GM12878 (cell line): ENCODE measurements around the gene RRAS. TPM values are rescaled to one million over a fixed set of nuclear protein-coding genes. Genes with fewer than 3 reads are reported as not detected.

ENCODE experiments used
- ATAC-seq: fragments of 200-7000 bp; cut with Tn5 transposase; 3 replicates; pipeline ENCODE4 v1.9.1; 2020; ENCODE audit warnings: mild to moderate bottlenecking, moderate library complexity
- BruUV-seq: library from RNA; stranded (reverse); fragments of 400-500 nt; replicated peaks from 2 replicates; lab custom pipeline; 2021; lab: Mats Ljungman, UMichigan
- CTCF ChIA-PET: fragments of 300-600 bp; sonication (Branson Sonifier 250); formaldehyde crosslinking; extraction: SDS; loops from one replicate; lab custom pipeline; 2021; ENCODE audit warnings: inconsistent platforms; lab: Yijun Ruan, JAX
- POLR2A ChIA-PET: fragments of 350-600 bp; formaldehyde crosslinking; extraction: SDS; loops from one replicate; lab custom pipeline; 2021; ENCODE audit warnings: inconsistent platforms; lab: Charles Lee
- RAD21 ChIA-PET: fragments of 300-600 bp; sonication (Branson Sonifier 250); formaldehyde crosslinking; loops from one replicate; lab custom pipeline; 2023; ENCODE audit warnings: antibody characterized with exemption; ENCODE audit not compliant: unreplicated experiment; lab: Charles Lee
- SMC1A ChIA-PET: fragments of 300-600 bp; sonication (Branson Sonifier 250); formaldehyde crosslinking; loops from one replicate; lab custom pipeline; 2023; ENCODE audit not compliant: unreplicated experiment, uncharacterized antibody; lab: Charles Lee
- DNase-seq: peaks from one replicate; pipeline ENCODE4 v3.0.0-alpha.2; 2011; ENCODE audit warnings: low read depth, low spot score
- FAIRE-seq: peaks from 3 replicates; lab custom pipeline; 2011; peaks lifted over from hg19 to GRCh38; lab: Jason Lieb, UNC
- H2AFZ ChIP-seq: 2 replicates; pipeline ENCODE4 v1.6.0; 2011; ENCODE audit warnings: low read depth, low read length, control low read depth; ENCODE audit not compliant: control insufficient read depth
- H3K27ac ChIP-seq: 2 replicates; pipeline ENCODE4 v1.5.1; 2011; ENCODE audit warnings: control low read depth; ENCODE audit not compliant: control insufficient read depth, insufficient read depth
- H3K27me3 ChIP-seq, 2 experiments: replicated peaks in 1 of 2; 2 replicates each; pipeline versions ENCODE4 v1.6.0 to v1.6.1; 2011; ENCODE audit warnings: low read length in 1 of 2; ENCODE audit not compliant: control insufficient read depth in 2 of 2, insufficient read depth in 2 of 2
- H3K36me3 ChIP-seq, 2 experiments: 2 replicates each; pipeline ENCODE4 v1.5.1; 2011; ENCODE audit warnings: low read length in 1 of 2; ENCODE audit not compliant: control insufficient read depth in 2 of 2, insufficient read depth in 2 of 2
- H3K4me1 ChIP-seq: 2 replicates; pipeline ENCODE4 v1.6.1; 2011; ENCODE audit warnings: mild to moderate bottlenecking, low read length, moderate library complexity, mixed read lengths; ENCODE audit not compliant: control insufficient read depth, insufficient read depth
- H3K4me2 ChIP-seq: 2 replicates; pipeline ENCODE4 v1.6.0; 2011; ENCODE audit warnings: control low read depth; ENCODE audit not compliant: control insufficient read depth, insufficient read depth
- H3K4me3 ChIP-seq: fragments of 200-600 bp; sonication (generic); 2 replicates; pipeline ENCODE4 v1.5.1; 2016
- H3K79me2 ChIP-seq: 2 replicates; pipeline ENCODE4 v1.6.0; 2011; ENCODE audit warnings: low read length; ENCODE audit not compliant: control insufficient read depth, insufficient read depth
- H3K9ac ChIP-seq: 2 replicates; pipeline ENCODE4 v1.8.0; 2011; ENCODE audit warnings: low read length, control low read depth, mixed read lengths; ENCODE audit not compliant: control insufficient read depth, insufficient read depth
- H3K9me3 ChIP-seq: replicated peaks from 3 replicates; pipeline ENCODE4 v1.5.1; 2011; ENCODE audit warnings: mild to moderate bottlenecking, low read length; ENCODE audit not compliant: control insufficient read depth, insufficient read depth
- H4K20me1 ChIP-seq: 2 replicates; pipeline ENCODE4 v1.6.0; 2011; ENCODE audit not compliant: control insufficient read depth, insufficient read depth
- BACH1 ChIP-seq: fragments of 450-650 bp; IDR thresholded peaks from 2 replicates; pipeline ENCODE4 v1.6.1; 2017; ENCODE audit warnings: mild to moderate bottlenecking, borderline replicate concordance
- CBX3 ChIP-seq: fragments of 200-600 bp; sonication (generic); IDR thresholded peaks from 2 replicates; pipeline ENCODE4 v1.6.1; 2016; ENCODE audit warnings: low read depth, borderline replicate concordance
- CBX5 ChIP-seq: sonication (generic); IDR thresholded peaks from 2 replicates; pipeline ENCODE4 v1.6.1; 2016; ENCODE audit warnings: low read depth, moderate library complexity, mild to moderate bottlenecking, inconsistent platforms
- CHD2 ChIP-seq: IDR thresholded peaks from 2 replicates; pipeline ENCODE4 v1.6.1; 2011; ENCODE audit warnings: low read depth, low read length, improper control_type of control experiment, borderline replicate concordance
- CHD4 ChIP-seq: fragments of 200-600 bp; sonication (generic); IDR thresholded peaks from 2 replicates; pipeline ENCODE4 v1.6.1; 2016; ENCODE audit warnings: mild to moderate bottlenecking
- CREM ChIP-seq: IDR thresholded peaks from 2 replicates; pipeline ENCODE4 v1.6.1; 2014; ENCODE audit warnings: antibody characterized with exemption, low read depth
- EP300 ChIP-seq, 2 experiments: fragments of 150-350 bp in 1 of 2; IDR thresholded peaks; 2 replicates each; pipeline ENCODE4 v1.6.1; 2011 to 2012; ENCODE audit warnings: low read depth in 2 of 2, low read length in 2 of 2, borderline replicate concordance in 1 of 2, improper control_type of control experiment in 1 of 2, inconsistent platforms in 1 of 2; ENCODE audit not compliant: control insufficient read depth in 1 of 2
- HDGF ChIP-seq: fragments of 450-650 bp; IDR thresholded peaks from 2 replicates; pipeline ENCODE4 v1.6.1; 2016; ENCODE audit warnings: antibody characterized with exemption
- LARP7 ChIP-seq: fragments of 450-650 bp; IDR thresholded peaks from 2 replicates; pipeline ENCODE4 v1.6.1; 2017; ENCODE audit warnings: mild to moderate bottlenecking
- NFYA ChIP-seq: IDR thresholded peaks from 2 replicates; pipeline ENCODE4 v1.6.1; 2011; ENCODE audit warnings: low read depth, mild to moderate bottlenecking, low read length, improper control_type of control experiment, borderline replicate concordance
- RAD21 ChIP-seq: IDR thresholded peaks from 2 replicates; pipeline ENCODE4 v1.6.1; 2011; ENCODE audit warnings: mild to moderate bottlenecking, low read depth, low read length, moderate library complexity; ENCODE audit not compliant: insufficient read depth
- TBL1XR1 ChIP-seq: IDR thresholded peaks from 2 replicates; pipeline ENCODE4 v1.6.1; 2012; ENCODE audit warnings: low read depth, low read length, improper control_type of control experiment
- YY1 ChIP-seq: IDR thresholded peaks from 2 replicates; pipeline ENCODE4 v1.6.1; 2011; ENCODE audit warnings: low read depth, mild to moderate bottlenecking, low read length
- ZNF384 ChIP-seq: IDR thresholded peaks from 2 replicates; pipeline ENCODE4 v1.6.1; 2012; ENCODE audit warnings: low read depth, mild to moderate bottlenecking, low read length, improper control_type of control experiment, borderline replicate concordance
- WGBS: methylation state at CpG from one replicate; pipeline ENCODE4 v1.1.6; 2016; ENCODE audit warnings: low lambda C conversion rate; ENCODE audit not compliant: insufficient replicate concordance, insufficient coverage; ENCODE audit errors: missing lambda C conversion rate; 5-methylcytosine and 5-hydroxymethylcytosine counted together
- in situ Hi-C: fragments of 300-500 bp; cut with MboI; formaldehyde crosslinking; loops from 9 replicates; pipeline ENCODE4 v1.14.3; 2018; ENCODE audit warnings: mixed read lengths
- intact Hi-C: fragments of 100-400 bp; cut with micrococcal nuclease; formaldehyde crosslinking; loops from one replicate; pipeline ENCODE4 v1.14.2; 2022; ENCODE audit not compliant: unreplicated experiment
- polyA plus RNA-seq, 11 experiments: library from polyadenylated mRNA; depleted of rRNA in 4 of 11; unstranded in 6 of 11; stranded (reverse) in 5 of 11; fragments of >200 nt; fragmentation: Nextera tagmentation in 4 of 11; fragmentation: Illumina TruSeq in 1 of 11; extraction: Ambion mirVana in 4 of 11; extraction: Trizol in 1 of 11; gene quantifications; 1 replicate in 1 of 11; 2 replicates in 10 of 11; pipeline versions ENCODE4 v1.2.1 to v1.2.3, GENCODE V29; 2011 to 2016; ENCODE audit warnings: inconsistent platforms in 2 of 11, missing spikeins in 2 of 11, low read depth in 1 of 11
- total RNA-seq, 4 experiments: library from RNA; depleted of rRNA in 3 of 4; stranded (reverse); fragments of >200 nt in 3 of 4; fragmentation: Illumina TruSeq in 1 of 4; extraction: Trizol in 1 of 4; gene quantifications; 2 replicates each; pipeline versions ENCODE4 v1.2.1 to v1.2.3, GENCODE V29; 2013 to 2021
- TF ChIP-seq, protein P1 (sequence below): fragments of 450-650 bp; IDR thresholded peaks from 2 replicates; pipeline ENCODE4 v1.6.1; 2017; ENCODE audit warnings: low read depth, mild to moderate bottlenecking, moderate library complexity
- TF ChIP-seq, protein P2 (sequence below): fragments of 450-650 bp; formaldehyde crosslinking; IDR thresholded peaks from 2 replicates; pipeline ENCODE4 v1.5.0; 2022; ENCODE audit warnings: mild to moderate bottlenecking, missing genetic modification characterization
- TF ChIP-seq, protein P3 (sequence below): IDR thresholded peaks from 2 replicates; pipeline ENCODE4 v1.6.1; 2012; ENCODE audit warnings: low read depth, low read length, improper control_type of control experiment
- TF ChIP-seq, protein P4 (sequence below): IDR thresholded peaks from 2 replicates; pipeline ENCODE4 v1.6.1; 2011; ENCODE audit warnings: low read depth, mild to moderate bottlenecking, low read length, moderate library complexity, borderline replicate concordance; ENCODE audit errors: extremely low read depth

Gene RRAS
- total and polyA plus RNA-seq, 10 of the 15 experiments (the other 5 are each of a cell fraction or from before 2014, with no cell fraction given): 0.24 to 5.8 (median 1.8) TPM

DNA sequence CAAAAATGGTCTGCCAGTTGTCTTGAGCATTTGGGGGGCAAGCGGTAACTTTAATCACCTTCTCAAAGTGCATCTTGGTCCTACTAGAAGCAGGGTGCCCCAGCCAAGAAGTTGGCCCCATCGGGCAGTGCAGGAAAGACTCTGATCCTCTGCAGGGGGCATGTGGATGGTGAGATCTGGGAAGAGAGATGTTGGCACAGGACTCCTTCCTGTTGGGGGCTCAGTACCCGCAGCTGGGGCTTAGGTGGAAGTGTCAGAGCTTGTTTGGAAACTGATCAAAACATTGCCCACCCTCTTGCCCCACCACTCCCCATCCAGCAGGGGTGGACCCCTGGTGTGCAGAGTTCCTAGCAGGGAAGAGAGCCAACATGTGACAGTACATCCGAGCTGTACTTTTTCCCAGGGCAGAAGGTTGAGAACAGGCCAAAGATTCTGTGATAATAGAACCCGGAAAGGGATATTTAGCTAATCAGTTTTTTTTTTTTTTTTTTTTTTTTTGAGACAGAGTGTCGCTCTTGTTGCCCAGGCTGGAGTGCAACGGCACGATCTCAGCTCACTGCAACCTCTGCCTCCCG is 8.8 kb downstream of the RRAS start:
- in situ Hi-C loops (no loop called here), intact Hi-C loops (no loop called here)
- H3K36me3 ChIP-seq: peaks cover 1 to 2% of the 10 kb centered on the region in 2 experiments; a peak in 2 of 4 replicates
- no peaks in the 10 kb centered on the region for H4K20me1 ChIP-seq
- no peak for FAIRE-seq
- no peaks in the 10 kb centered on the region for H3K4me1 ChIP-seq
- ChIA-PET POLR2A (interaction anchor here (1.0 to 1.2 kb wide), 3 partner anchors 9 to 148 kb away, joined by 3 read pairs; partner anchors contain the start of genes NOSIP and RRAS), RAD21 (interaction anchor here (1.4 kb wide), 1 partner anchor 9 kb away, joined by 5 read pairs; the partner anchor contains the start of gene RRAS), SMC1A (no interaction called here), CTCF (interaction anchor here (0.5 to 1.4 kb wide), 3 partner anchors 9 to 50 kb away, joined by 3 to 4 read pairs (median 4); partner anchors contain the start of gene RRAS)
- 61% methylated on average over 6 of the region's 9 CpGs for WGBS
- no peak for DNase-seq
- H3K27ac ChIP-seq: no peak overlapping the region
- no peak overlapping the region for H3K4me2 ChIP-seq
- no peak overlapping the region for H2AFZ ChIP-seq
- no peaks in the 10 kb centered on the region for H3K79me2 ChIP-seq
- H3K27me3 ChIP-seq: no peaks in the 10 kb centered on the region
- no peak overlapping the region for H3K4me3 ChIP-seq
- BruUV-seq: TSS peak; percentile 54
- H3K9me3 ChIP-seq: no peaks in the 10 kb centered on the region
- no peak overlapping the region for H3K9ac ChIP-seq
- no peak for ATAC-seq
- no peak for TF ChIP-seq TBL1XR1
- TF ChIP-seq, protein P1, sequence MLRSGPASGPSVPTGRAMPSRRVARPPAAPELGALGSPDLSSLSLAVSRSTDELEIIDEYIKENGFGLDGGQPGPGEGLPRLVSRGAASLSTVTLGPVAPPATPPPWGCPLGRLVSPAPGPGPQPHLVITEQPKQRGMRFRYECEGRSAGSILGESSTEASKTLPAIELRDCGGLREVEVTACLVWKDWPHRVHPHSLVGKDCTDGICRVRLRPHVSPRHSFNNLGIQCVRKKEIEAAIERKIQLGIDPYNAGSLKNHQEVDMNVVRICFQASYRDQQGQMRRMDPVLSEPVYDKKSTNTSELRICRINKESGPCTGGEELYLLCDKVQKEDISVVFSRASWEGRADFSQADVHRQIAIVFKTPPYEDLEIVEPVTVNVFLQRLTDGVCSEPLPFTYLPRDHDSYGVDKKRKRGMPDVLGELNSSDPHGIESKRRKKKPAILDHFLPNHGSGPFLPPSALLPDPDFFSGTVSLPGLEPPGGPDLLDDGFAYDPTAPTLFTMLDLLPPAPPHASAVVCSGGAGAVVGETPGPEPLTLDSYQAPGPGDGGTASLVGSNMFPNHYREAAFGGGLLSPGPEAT: no peak
- no peak for TF ChIP-seq EP300 (IDR thresholded peaks at IDR 0.05; ENCODE audit: borderline replicate concordance in 1 of 2, control insufficient read depth in 1 of 2, low read depth in 2 of 2, low read length in 2 of 2)
- TF ChIP-seq BACH1: no peak
- TF ChIP-seq CBX3: no peak
- TF ChIP-seq YY1: no peak
- TF ChIP-seq, protein P2, sequence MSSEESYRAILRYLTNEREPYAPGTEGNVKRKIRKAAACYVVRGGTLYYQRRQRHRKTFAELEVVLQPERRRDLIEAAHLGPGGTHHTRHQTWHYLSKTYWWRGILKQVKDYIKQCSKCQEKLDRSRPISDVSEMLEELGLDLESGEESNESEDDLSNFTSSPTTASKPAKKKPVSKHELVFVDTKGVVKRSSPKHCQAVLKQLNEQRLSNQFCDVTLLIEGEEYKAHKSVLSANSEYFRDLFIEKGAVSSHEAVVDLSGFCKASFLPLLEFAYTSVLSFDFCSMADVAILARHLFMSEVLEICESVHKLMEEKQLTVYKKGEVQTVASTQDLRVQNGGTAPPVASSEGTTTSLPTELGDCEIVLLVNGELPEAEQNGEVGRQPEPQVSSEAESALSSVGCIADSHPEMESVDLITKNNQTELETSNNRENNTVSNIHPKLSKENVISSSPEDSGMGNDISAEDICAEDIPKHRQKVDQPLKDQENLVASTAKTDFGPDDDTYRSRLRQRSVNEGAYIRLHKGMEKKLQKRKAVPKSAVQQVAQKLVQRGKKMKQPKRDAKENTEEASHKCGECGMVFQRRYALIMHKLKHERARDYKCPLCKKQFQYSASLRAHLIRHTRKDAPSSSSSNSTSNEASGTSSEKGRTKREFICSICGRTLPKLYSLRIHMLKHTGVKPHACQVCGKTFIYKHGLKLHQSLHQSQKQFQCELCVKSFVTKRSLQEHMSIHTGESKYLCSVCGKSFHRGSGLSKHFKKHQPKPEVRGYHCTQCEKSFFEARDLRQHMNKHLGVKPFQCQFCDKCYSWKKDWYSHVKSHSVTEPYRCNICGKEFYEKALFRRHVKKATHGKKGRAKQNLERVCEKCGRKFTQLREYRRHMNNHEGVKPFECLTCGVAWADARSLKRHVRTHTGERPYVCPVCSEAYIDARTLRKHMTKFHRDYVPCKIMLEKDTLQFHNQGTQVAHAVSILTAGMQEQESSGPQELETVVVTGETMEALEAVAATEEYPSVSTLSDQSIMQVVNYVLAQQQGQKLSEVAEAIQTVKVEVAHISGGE (CRISPR knock-in tag): no peak
- no peak for TF ChIP-seq CHD2
- no peak for TF ChIP-seq ZNF384
- no peak for TF ChIP-seq CREM
- TF ChIP-seq RAD21: no peak
- no peak for TF ChIP-seq CBX5
- TF ChIP-seq, protein P3, sequence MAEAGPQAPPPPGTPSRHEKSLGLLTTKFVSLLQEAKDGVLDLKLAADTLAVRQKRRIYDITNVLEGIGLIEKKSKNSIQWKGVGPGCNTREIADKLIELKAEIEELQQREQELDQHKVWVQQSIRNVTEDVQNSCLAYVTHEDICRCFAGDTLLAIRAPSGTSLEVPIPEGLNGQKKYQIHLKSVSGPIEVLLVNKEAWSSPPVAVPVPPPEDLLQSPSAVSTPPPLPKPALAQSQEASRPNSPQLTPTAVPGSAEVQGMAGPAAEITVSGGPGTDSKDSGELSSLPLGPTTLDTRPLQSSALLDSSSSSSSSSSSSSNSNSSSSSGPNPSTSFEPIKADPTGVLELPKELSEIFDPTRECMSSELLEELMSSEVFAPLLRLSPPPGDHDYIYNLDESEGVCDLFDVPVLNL: no peak
- no peak for TF ChIP-seq HDGF
- TF ChIP-seq CHD4: no peak
- TF ChIP-seq LARP7: no peak
- TF ChIP-seq, protein P4, sequence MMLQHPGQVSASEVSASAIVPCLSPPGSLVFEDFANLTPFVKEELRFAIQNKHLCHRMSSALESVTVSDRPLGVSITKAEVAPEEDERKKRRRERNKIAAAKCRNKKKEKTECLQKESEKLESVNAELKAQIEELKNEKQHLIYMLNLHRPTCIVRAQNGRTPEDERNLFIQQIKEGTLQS: no peak
- no peak for TF ChIP-seq NFYA
